HG02571 (cell line): Measurements from ENCODE around the gene SLC25A19.

ENCODE experiments used
- ATAC-seq: cut with Tn5 transposase; IDR thresholded peaks from one replicate; pipeline ENCODE4 v1.9.1; 2021; ENCODE audit warnings: mild to moderate bottlenecking, moderate library complexity; ENCODE audit not compliant: unreplicated experiment

Gene SLC25A19

GRCh38 chr17:75241996-75242460 lies 47.2 kb downstream of the SLC25A19 start:
- no peak for ATAC-seq

DNA sequence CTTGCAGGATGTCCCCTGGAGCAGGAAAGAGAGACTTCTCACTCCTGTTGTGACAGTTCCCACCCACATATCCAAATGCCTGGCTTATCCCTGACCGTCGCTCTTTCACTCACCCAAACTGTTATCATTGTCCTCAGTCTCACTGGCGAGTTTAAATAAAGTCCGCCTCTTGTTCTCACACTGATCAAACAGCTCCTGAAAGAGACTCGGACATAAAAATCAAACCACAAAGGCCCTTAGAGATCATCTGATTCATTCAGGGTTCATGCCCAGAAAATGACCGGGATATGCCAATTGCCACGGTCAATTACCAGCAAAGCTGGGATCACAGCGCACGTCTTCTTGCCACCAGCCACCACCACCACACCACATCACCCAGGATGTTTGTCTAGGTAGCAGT lies 47.7 kb downstream of the SLC25A19 start:
- ATAC-seq = no peak

GRCh38 chr17:75241143-75241430 lies 48.1 kb downstream of the SLC25A19 start:
- ATAC-seq = no peak

- no peak for ATAC-seq
Observed at GRCh38 chr17:75240394-75241142, 48.7 kb downstream of the SLC25A19 start.

- ATAC-seq = no peak
Observed at GRCh38 chr17:75239778-75240393, 49.3 kb downstream of the SLC25A19 start.

- ATAC-seq = no peak
Observed at GRCh38 chr17:75239214-75239613, 50.0 kb downstream of the SLC25A19 start.

GRCh38 chr17:75238684-75239191 lies 50.5 kb downstream of the SLC25A19 start:
- ATAC-seq = no peak

GRCh38 chr17:75238020-75238580 lies 51.1 kb downstream of the SLC25A19 start:
- no peak for ATAC-seq

GRCh38 chr17:75237100-75238014 lies 51.9 kb downstream of the SLC25A19 start:
- no peak for ATAC-seq

GRCh38 chr17:75232786-75233185 lies 56.4 kb downstream of the SLC25A19 start:
- no peak for ATAC-seq

DNA sequence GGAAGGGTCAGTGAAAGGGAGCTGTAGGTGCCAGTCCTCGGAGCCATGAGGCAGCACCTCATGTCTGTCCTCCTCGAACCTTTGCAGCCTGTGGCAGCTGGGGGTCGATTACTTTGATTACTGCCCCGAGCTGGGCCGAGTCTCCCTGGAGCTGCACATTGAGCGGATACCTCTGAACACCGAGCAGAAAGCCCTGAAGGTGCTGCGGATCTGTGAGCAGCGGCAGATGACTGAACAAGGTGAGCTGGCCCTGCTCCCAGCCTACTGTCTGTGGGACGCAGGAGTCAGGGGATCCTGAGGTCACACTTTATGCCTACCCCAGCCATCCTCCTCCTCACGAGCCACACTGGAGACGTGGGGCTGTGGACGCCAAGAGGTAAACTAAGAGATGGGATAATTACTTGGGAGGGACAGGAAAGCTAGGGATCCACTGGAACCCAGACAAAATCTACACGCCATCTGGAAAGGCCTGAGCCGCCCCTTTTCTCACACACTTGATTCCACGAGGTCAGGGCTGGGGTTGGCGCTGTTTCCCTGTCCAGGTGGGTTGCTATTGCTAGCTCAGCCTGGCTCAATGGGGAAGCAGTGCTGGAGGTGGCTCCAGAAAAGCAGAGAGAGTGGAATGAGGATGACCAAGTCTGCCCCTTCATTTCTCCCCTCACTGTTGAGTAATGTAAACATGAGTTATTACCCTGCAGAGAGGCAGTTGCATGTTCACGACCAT lies 57.3 kb downstream of the SLC25A19 start:
- no peak for ATAC-seq

DNA sequence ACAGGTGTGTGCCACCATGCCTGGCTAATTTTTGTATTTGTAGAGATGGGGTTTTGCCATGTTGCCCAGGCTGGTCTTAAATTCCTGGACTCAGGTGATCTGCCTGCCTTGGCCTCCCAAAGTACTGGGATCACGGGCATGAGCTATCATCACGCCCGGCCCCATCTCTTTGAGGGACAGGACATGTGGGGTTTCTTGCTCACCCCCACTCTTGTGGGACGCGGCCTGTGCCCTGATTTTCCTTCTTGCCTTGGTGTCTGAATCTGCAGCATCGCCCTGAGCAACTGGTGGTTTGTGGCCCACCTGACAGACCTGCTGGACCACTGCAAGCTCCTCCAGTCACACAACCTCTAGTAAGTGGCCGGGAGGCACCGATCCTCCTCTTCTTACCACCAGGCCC lies 58.2 kb downstream of the SLC25A19 start:
- ATAC-seq = no peak

- no peak for ATAC-seq
Observed at GRCh38 chr17:75228847-75229246, 60.4 kb downstream of the SLC25A19 start.

GRCh38 chr17:75228305-75228704 lies 60.9 kb downstream of the SLC25A19 start:
- ATAC-seq = no peak

- ATAC-seq = no peak
Observed at GRCh38 chr17:75227729-75228128, 61.5 kb downstream of the SLC25A19 start.

- ATAC-seq = no peak
Observed at GRCh38 chr17:75225016-75225415, 64.2 kb downstream of the SLC25A19 start.
